Stomach smooth muscle (tissue), 2 donors: ENCODE results near the gene SVIP.
A peak's percentile ranks its signal among the peaks of the same experiment; 100 is the strongest.

Source experiments
- H3K27ac ChIP-seq: one replicate; pipeline ENCODE4 v1.7.0; 2013; ENCODE audit warnings: mild to moderate bottlenecking, low read length, inconsistent platforms
- H3K27me3 ChIP-seq, 2 donors: one replicate each; pipeline ENCODE4 v1.7.0; 2013; ENCODE audit warnings: low read length in 2 of 2; ENCODE audit not compliant: insufficient read depth in 2 of 2, control insufficient read depth in 1 of 2
- H3K36me3 ChIP-seq, 2 donors: one replicate each; pipeline ENCODE4 v1.7.0; 2013; ENCODE audit warnings: low read length in 2 of 2; ENCODE audit not compliant: control insufficient read depth in 2 of 2, insufficient read depth in 2 of 2
- H3K4me1 ChIP-seq: one replicate; pipeline ENCODE4 v1.7.0; 2013; ENCODE audit warnings: low read length; ENCODE audit not compliant: control insufficient read depth, insufficient read depth
- H3K4me3 ChIP-seq, 2 donors: one replicate each; pipeline ENCODE4 v1.7.0; 2013; ENCODE audit warnings: low read length in 2 of 2
- H3K9ac ChIP-seq, 2 donors: one replicate each; pipeline ENCODE4 v1.7.0; 2013; ENCODE audit warnings: low read length in 2 of 2, mild to moderate bottlenecking in 1 of 2
- H3K9me3 ChIP-seq, 2 donors: one replicate each; pipeline ENCODE4 v1.7.0; 2013; ENCODE audit warnings: low read length in 2 of 2; ENCODE audit not compliant: control insufficient read depth in 2 of 2
- donor health status: healthy.
- donor health status: Pancreatic carcinoma.

SVIP gene, protein sequence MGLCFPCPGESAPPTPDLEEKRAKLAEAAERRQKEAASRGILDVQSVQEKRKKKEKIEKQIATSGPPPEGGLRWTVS

GRCh38 chr11:22829231-22830081 is at the start of gene SVIP:
TSS of gene SVIP (minus strand) at chr11:22829801. CDS start at chr11:22829748, 53 bp downstream.
- peaks cover 5 to 11% of the 10 kb centered on the region in 2 donors for H3K36me3 ChIP-seq
- H3K4me1 ChIP-seq: no peaks in the 10 kb centered on the region
- H3K27ac ChIP-seq: peak within 1 kb of the TSS; percentile 6

GRCh38 chr11:22878604-22879003 is 49.0 kb upstream of the SVIP start:
- no peaks in the 10 kb centered on the region for H3K36me3 ChIP-seq
- no peaks in the 10 kb centered on the region for H3K9me3 ChIP-seq
- H3K27ac ChIP-seq: no peak overlapping the region
- H3K9ac ChIP-seq: no peak overlapping the region
- no peak overlapping the region for H3K4me3 ChIP-seq
- H3K4me1 ChIP-seq: no peaks in the 10 kb centered on the region
- H3K27me3 ChIP-seq: no peaks in the 10 kb centered on the region

More at GRCh38 chr11:22829231-22830081, at the start of gene SVIP:
- H3K27me3 ChIP-seq: no peaks in the 10 kb centered on the region
- H3K4me3 ChIP-seq: peak within 1 kb of the TSS; percentile 81 to 92
- no peaks in the 10 kb centered on the region for H3K9me3 ChIP-seq
- peak within 1 kb of the TSS; percentile 73 to 93 for H3K9ac ChIP-seq

DNA sequence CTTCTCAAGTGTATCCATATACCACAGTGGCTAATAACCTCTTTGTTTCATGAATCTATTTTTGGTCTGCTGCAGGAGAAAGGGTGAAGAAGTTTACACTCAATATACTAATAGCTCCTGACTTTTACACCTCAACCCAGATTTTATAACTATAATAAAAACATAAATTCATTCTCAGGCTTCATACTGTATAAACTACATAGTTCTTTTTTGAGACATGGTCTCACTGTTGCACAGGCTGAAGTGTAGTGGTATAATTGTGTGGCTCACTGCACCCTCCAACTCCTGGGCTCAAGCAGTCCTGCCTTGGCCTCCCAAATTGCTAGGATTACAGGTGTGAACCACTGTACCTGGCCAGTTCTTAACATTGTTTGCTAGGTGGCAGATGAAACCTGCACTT is 48.4 kb upstream of the SVIP start:
- Histone ChIP-seq H3K27me3 (no peaks in the 10 kb centered on the region), H3K9me3 (no peaks in the 10 kb centered on the region), H3K4me1 (no peaks in the 10 kb centered on the region), H3K27ac (no peak overlapping the region), H3K36me3 (no peaks in the 10 kb centered on the region), H3K9ac (no peak overlapping the region), H3K4me3 (no peak overlapping the region)

GRCh38 chr11:22875869-22876473 is 46.4 kb upstream of the SVIP start:
- no peaks in the 10 kb centered on the region for H3K36me3 ChIP-seq
- no peak overlapping the region for H3K27ac ChIP-seq
- H3K9ac ChIP-seq: no peak overlapping the region
- no peaks in the 10 kb centered on the region for H3K9me3 ChIP-seq
- no peaks in the 10 kb centered on the region for H3K4me1 ChIP-seq
- no peak overlapping the region for H3K4me3 ChIP-seq
- H3K27me3 ChIP-seq: no peaks in the 10 kb centered on the region

DNA sequence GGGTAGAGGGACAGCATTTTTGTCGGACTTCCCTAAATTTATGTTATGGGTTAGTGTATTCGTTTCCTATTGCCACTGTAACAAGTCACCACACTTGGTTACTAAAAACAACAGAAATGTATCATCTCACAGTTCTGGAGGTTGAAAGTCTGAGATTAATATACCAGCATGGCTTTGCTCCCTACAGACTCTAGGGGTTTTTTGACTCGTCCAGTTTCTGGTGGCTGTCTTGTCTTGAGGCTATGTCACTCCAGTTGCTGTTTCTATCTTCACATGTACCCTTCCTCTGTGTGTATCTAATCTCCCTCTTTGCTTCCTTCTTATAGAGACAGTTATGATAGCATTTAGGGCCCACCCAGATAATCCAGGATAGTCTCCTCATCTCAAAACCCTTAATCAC is 39.7 kb upstream of the SVIP start:
- no peaks in the 10 kb centered on the region for H3K9me3 ChIP-seq
- H3K4me3 ChIP-seq: no peak overlapping the region
- H3K4me1 ChIP-seq: no peaks in the 10 kb centered on the region

GRCh38 chr11:22860241-22860640 is 30.6 kb upstream of the SVIP start, which contains the start of gene CCDC179:
TSS of gene CCDC179 (minus strand) at chr11:22860474. CDS start at chr11:22860421, 53 bp downstream.
- no peak within 1 kb of the TSS for H3K9ac ChIP-seq

More for the DNA sequence above, 39.7 kb upstream of the SVIP start:
- no peaks in the 10 kb centered on the region for H3K36me3 ChIP-seq
- H3K9ac ChIP-seq: no peak overlapping the region
- H3K27me3 ChIP-seq: no peaks in the 10 kb centered on the region
- no peak overlapping the region for H3K27ac ChIP-seq

DNA sequence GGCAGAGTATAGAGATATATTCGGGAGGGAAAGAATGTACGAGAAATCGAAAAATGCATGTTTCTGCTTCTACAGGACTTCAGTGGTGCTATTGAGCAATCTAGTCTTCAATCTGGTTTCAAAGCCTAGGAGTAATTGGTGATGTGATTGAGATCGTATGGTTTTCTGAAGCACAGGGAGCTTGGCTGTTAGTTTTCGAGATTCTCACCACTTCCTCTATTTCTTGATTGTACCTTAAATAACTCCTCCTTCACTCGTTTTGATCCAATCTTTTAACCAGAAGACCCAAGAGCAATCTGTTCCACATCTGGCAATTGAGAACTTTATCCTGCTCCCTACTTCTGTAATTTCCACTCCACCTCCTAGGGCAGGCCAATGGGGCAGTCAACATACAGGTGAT is 30.2 kb upstream of the SVIP start:
- Histone ChIP-seq H3K4me3 (no peak overlapping the region), H3K27me3 (no peaks in the 10 kb centered on the region), H3K27ac (no peak overlapping the region), H3K36me3 (no peaks in the 10 kb centered on the region), H3K9ac (no peak overlapping the region), H3K4me1 (no peaks in the 10 kb centered on the region), H3K9me3 (no peaks in the 10 kb centered on the region)

More at GRCh38 chr11:22860241-22860640, 30.6 kb upstream of the SVIP start, which contains the start of gene CCDC179:
- Histone ChIP-seq H3K4me3 (no peak within 1 kb of the TSS), H3K27ac (no peak within 1 kb of the TSS), H3K9me3 (no peaks in the 10 kb centered on the region), H3K4me1 (no peaks in the 10 kb centered on the region), H3K27me3 (no peaks in the 10 kb centered on the region), H3K36me3 (no peaks in the 10 kb centered on the region)

DNA sequence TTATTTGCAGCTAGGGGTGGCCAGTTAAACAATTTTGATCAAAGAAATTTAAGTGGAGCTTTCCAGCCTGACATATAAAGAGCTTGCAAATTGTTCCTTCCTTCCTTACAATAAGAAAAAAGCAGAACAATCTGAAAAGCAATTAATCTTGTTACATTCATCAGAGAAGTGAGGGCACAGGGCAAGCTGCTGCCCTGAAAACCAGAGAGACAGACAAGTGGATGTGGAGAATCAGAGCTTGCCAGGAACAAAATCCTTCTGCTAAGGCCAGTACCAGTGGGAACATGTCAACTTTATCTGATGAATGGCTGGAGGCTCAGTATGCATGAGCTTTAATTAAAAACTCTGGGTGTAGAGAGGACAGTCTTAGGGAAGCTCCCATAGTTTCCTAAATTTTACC is 21.9 kb upstream of the SVIP start:
- Histone ChIP-seq H3K4me1 (no peaks in the 10 kb centered on the region), H3K36me3 (no peaks in the 10 kb centered on the region), H3K27ac (no peak overlapping the region), H3K9ac (no peak overlapping the region), H3K27me3 (no peaks in the 10 kb centered on the region), H3K9me3 (peaks cover 0 to 4% of the 10 kb centered on the region in 2 donors), H3K4me3 (no peak overlapping the region)

DNA sequence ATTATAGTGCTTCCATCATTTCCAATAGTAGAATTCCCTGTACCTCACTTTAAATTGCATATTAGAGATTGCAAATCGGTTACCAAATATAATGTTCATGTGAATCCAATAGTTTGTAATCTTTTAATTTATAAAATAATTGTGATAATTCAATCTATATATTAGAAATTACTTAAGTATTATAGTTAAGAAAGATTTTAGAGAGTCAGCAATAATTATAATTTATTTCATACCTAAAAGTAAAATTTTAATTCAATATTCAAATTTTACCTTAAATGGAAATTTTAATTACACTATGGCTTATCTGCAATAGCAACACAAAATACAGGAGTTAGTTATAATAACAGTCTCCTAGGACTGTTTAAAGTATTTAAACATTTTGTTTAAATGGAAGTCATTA is 17.1 kb upstream of the SVIP start:
- Histone ChIP-seq H3K36me3 (no peaks in the 10 kb centered on the region), H3K9ac (no peak overlapping the region), H3K9me3 (no peaks in the 10 kb centered on the region), H3K4me3 (no peak overlapping the region), H3K27ac (no peak overlapping the region), H3K4me1 (no peaks in the 10 kb centered on the region), H3K27me3 (no peaks in the 10 kb centered on the region)

- Histone ChIP-seq H3K27ac (no peak overlapping the region), H3K4me1 (no peaks in the 10 kb centered on the region), H3K4me3 (no peak overlapping the region), H3K9ac (no peak overlapping the region), H3K36me3 (no peaks in the 10 kb centered on the region), H3K27me3 (no peaks in the 10 kb centered on the region), H3K9me3 (no peaks in the 10 kb centered on the region)
Measured at GRCh38 chr11:22832315-22833015, 2.9 kb upstream of the SVIP start.
